ENCODE data around the gene CNTNAP1.

CNTNAP1 gene

GRCh38 chr17:42743595-42744282, 61.4 kb downstream of the CNTNAP1 start:
- DNase-seq: no peak

DNA sequence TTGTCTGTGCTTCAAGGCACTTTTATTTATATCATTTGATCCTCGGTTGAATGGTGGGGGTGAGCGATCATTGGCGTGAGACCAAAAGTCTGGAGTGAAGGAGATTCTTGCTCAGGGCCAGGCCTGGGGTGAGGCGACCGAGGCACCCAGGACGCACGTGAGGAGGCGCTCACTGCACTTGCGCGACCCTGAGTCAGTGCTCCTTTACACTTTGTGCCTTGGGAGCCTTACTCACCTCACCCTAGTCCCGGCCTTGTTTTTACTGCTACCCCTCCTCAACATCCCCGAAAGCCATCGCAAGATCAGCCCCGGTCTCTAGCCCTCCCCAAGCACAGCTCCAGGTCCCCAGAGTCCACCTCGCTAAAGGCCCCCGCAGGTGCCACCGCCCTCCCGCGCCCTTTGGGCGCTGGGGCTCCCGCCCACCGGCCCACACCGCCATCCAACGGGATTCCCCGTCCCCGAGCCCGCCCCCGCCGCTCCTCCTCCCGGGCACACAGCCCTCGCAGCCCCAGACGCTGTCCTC, 62.0 kb downstream of the CNTNAP1 start:
- peak; percentile 43 for DNase-seq

DNA sequence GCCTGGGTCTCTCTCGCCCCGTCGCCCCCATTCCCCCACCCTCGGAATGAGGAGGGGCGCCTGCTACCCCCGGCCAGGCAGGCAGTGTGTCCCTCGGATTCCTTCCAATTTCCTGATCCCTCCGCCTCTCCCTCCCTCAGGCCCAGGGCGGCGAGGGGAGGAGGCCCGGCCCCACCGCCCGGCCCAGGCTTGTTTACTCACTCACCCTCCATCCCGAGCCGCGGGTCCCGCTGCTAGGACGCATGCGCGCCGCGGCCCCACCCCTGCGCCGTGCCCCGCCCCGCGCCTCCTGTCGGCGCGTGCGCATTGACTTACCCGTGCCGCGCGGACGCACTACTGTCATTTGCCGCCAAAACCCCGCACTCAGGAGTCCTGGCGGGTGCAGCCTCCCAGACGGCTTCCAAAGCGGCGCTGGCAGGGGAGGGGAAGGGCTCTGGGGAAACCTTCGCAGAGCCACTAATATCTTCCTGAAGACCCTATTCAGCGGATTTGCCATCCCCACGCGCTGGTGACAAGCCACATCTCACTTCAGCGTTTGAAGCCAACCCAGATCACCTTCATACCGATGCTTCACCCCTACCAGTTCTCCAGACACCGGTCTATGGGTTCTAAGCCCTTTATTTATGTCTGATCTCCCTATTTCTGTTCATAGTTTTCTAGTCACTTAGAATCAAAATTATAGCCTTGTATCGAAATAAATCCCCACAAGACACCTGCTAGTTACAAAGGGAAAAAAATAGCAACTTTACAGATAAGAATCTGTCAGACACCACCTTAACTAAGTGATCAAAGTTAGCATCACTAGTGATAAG, 62.7 kb downstream of the CNTNAP1 start, which contains the start of gene EZH1:
EZH1 (minus strand) TSS at position 235 of the 812 bp plus-strand sequence. CDS start 16,099 bp downstream, outside the sequence.
- peak; percentile 85 for DNase-seq

GRCh38 chr17:42748202-42748907, 66.0 kb downstream of the CNTNAP1 start:
- DNase-seq: no peak

DNA sequence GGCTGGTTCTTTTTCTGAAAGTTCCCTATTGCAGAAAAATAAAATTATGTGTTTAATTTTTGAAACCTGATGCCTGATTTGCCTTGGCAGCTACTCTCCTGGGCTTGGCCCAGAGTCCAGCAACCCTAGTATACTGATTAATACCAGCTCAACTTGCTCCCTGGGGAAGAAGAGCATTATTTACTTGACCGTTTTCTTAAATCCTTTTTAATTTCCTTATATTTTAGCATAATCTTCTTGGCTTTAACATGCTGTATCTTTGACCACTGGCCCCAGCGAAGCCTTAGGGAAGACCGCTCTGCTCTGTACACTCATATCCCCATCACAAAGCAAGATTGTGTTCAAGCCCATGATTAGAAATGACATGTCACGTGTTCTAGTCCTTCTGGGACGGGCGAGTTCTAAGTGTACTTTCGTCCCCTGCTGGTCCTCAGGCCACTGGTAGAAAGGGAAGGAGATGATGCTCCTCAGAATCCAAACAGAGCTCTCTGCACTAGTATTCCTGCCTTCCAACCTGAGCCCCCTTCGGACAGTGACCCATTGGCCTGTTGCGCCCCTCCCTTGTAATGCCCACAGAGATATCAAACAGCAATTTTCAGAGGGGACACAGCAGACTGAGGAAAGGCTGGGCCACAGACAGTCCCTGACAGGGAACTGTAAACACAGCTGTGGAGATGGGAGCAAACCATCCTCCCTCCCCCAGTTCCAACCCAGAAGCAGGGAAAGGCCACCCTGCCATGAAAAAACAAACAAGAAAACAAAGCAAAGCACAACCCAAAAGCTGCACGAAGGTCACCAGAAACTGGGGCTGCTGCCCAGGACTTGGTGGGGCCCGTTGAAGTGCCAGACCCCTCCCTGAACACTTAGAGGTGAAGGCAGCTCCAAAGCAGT, 66.8 kb downstream of the CNTNAP1 start:
- no peak for DNase-seq
